CD4-positive, alpha-beta T cell (primary cell): ENCODE data around the gene VPS37D. TPM values are rescaled to one million over a fixed set of nuclear protein-coding genes. Genes with fewer than 3 reads are reported as not detected.

Experiments used
- ATAC-seq: fragments of 200-7000 bp; cut with Tn5 transposase; one replicate; pipeline ENCODE4 v1.10.0; 2022; ENCODE audit warnings: mild to moderate bottlenecking; ENCODE audit not compliant: poor library complexity
- CTCF ChIA-PET: fragments of 350-600 bp; sonication (Branson Sonifier 250); formaldehyde crosslinking; loops from one replicate; lab custom pipeline; 2021; ENCODE audit warnings: antibody characterized with exemption, inconsistent platforms; lab: Charles Lee
- POLR2A ChIA-PET: fragments of 350-600 bp; sonication (Branson Sonifier 250); formaldehyde crosslinking; loops from one replicate; lab custom pipeline; 2021; ENCODE audit warnings: antibody characterized with exemption, inconsistent platforms; lab: Charles Lee
- DNase-seq, 14 experiments: peaks; one replicate each; pipeline ENCODE4 v3.0.0-alpha.2; 2013 to 2020; ENCODE audit warnings: mixed read lengths in 2 of 14
- H3K27ac ChIP-seq, 2 donors: one replicate each; pipeline versions ENCODE4 v1.5.1 to v1.7.0; 2013; ENCODE audit warnings: low read length in 2 of 2, low read depth in 1 of 2, mild to moderate bottlenecking in 1 of 2
- H3K27me3 ChIP-seq, 2 experiments: 1 replicate in 1 of 2; 2 replicates in 1 of 2; pipeline versions ENCODE4 v1.6.1 to v1.7.0; 2013; ENCODE audit warnings: low read length in 2 of 2, control low read depth in 1 of 2, mild to moderate bottlenecking in 1 of 2, moderate library complexity in 1 of 2; ENCODE audit not compliant: insufficient read depth in 2 of 2, control insufficient read depth in 1 of 2
- H3K36me3 ChIP-seq: one replicate; pipeline ENCODE4 v1.6.1; 2013; ENCODE audit warnings: low read length, control low read depth; ENCODE audit not compliant: insufficient read depth
- H3K4me1 ChIP-seq: one replicate; pipeline ENCODE4 v1.6.1; 2013; ENCODE audit warnings: low read length, control low read depth; ENCODE audit not compliant: insufficient read depth
- H3K4me3 ChIP-seq: one replicate; pipeline ENCODE4 v1.5.1; 2013; ENCODE audit warnings: mild to moderate bottlenecking, low read length, moderate library complexity
- H3K9me3 ChIP-seq, 2 experiments: 1 replicate in 1 of 2; 2 replicates in 1 of 2; pipeline versions ENCODE4 v1.6.1 to v1.7.0; 2013; ENCODE audit warnings: low read length in 2 of 2, mild to moderate bottlenecking in 2 of 2, control low read depth in 1 of 2, moderate library complexity in 1 of 2; ENCODE audit not compliant: control insufficient read depth in 1 of 2, insufficient read depth in 1 of 2
- H3K27ac Mint-ChIP-seq: one replicate; pipeline ENCODE4 v1.8.0; 2020; ENCODE audit warnings: mixed read lengths
- H3K27me3 Mint-ChIP-seq: one replicate; pipeline ENCODE4 v1.8.0; 2021; ENCODE audit warnings: mixed read lengths
- H3K36me3 Mint-ChIP-seq: one replicate; pipeline ENCODE4 v1.8.0; 2021; ENCODE audit warnings: low read depth, mixed read lengths
- H3K4me1 Mint-ChIP-seq: one replicate; pipeline ENCODE4 v1.8.0; 2021; ENCODE audit warnings: low read depth, mixed read lengths
- H3K4me3 Mint-ChIP-seq: one replicate; pipeline ENCODE4 v1.8.0; 2020; ENCODE audit warnings: mild to moderate bottlenecking, mixed read lengths
- H3K9me3 Mint-ChIP-seq: one replicate; pipeline ENCODE4 v1.8.0; 2020; ENCODE audit warnings: mixed read lengths
- intact Hi-C, 2 experiments: fragments of 100-400 bp; cut with DNase I in 1 of 2; cut with micrococcal nuclease in 1 of 2; formaldehyde crosslinking; loops; one replicate each; pipeline versions ENCODE4 v1.15.1 to v1.9.0; 2023 to 2025; cut with DNase I, micrococcal nuclease
- total RNA-seq, 174 experiments: library from RNA in 2 of 174; stranded (reverse) in 2 of 174; gene quantifications; one replicate each; pipeline ENCODE4 v1.2.3 and lab custom pipeline; 2021 to 2026
- TF ChIP-seq, protein P1 (sequence below): fragments of 200-600 bp; IDR thresholded peaks from one replicate; pipeline ENCODE4 v1.8.0; 2022; ENCODE audit warnings: antibody characterized with exemption, mild to moderate bottlenecking

VPS37D gene
- total RNA-seq, 2 experiments from 2014 or later: 0.81 to 0.96 TPM

DNA sequence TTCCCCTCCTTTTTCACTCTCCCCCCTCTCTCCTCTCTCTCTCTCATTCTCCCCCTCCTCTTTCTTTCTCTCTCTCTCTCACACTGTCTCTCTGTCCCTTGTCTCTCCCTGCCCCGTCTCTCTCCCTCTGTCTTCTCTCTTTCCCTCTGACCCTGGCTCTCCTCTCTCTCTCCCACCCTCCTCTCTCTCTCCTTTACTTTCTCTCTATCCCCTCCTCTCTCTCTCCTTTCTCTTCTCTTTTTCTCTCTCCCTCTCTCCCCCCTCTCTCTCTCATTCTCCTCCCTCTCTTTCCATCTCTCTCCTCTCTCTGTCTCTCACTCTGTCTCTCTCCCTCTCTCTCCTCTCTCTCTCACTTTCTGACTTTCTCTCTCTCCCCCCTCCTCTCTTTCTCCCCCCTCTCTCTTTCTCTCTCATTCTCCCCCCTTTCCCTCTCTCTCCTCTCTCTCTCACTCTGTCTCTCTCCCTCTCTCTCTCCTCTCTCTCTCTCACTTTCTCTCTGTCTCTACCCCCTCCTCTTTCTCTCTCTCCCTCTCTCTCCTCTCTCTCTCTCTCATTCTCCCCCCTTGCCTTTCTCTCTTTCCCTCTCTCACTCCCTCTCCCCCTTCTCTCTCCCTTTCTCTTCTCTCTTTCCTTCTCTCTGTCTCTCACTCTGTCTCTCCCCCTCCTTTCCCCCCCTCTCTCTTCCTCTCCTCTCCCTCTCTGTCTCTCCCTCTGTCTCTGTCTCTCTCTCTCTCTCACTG lies 18.9 kb upstream of the VPS37D start:
- CTCF ChIA-PET: interaction anchor here (0.8 kb wide), 1 partner anchor 86 kb away, joined by 4 read pairs; no protein-coding TSS in a partner anchor
- Histone ChIP-seq H3K4me1 (peaks cover 10% of the 10 kb centered on the region), H3K9me3 (peaks cover 0 to 14% of the 10 kb centered on the region in 2 experiments), H3K27me3 (peaks cover 44 to 64% of the 10 kb centered on the region in 2 experiments), H3K36me3 (no peaks in the 10 kb centered on the region), H3K27ac (no peak overlapping the region), H3K4me3 (no peak overlapping the region)
- H3K27me3 Mint-ChIP-seq: peaks cover 81% of the 10 kb centered on the region
- POLR2A ChIA-PET: no interaction called here
- H3K27ac Mint-ChIP-seq: no peak overlapping the region
- H3K4me3 Mint-ChIP-seq: no peak overlapping the region
- H3K36me3 Mint-ChIP-seq: no peaks in the 10 kb centered on the region
- ATAC-seq (no peak), DNase-seq (no peak)
- H3K4me1 Mint-ChIP-seq: peaks cover 6% of the 10 kb centered on the region
- TF ChIP-seq, protein P1, sequence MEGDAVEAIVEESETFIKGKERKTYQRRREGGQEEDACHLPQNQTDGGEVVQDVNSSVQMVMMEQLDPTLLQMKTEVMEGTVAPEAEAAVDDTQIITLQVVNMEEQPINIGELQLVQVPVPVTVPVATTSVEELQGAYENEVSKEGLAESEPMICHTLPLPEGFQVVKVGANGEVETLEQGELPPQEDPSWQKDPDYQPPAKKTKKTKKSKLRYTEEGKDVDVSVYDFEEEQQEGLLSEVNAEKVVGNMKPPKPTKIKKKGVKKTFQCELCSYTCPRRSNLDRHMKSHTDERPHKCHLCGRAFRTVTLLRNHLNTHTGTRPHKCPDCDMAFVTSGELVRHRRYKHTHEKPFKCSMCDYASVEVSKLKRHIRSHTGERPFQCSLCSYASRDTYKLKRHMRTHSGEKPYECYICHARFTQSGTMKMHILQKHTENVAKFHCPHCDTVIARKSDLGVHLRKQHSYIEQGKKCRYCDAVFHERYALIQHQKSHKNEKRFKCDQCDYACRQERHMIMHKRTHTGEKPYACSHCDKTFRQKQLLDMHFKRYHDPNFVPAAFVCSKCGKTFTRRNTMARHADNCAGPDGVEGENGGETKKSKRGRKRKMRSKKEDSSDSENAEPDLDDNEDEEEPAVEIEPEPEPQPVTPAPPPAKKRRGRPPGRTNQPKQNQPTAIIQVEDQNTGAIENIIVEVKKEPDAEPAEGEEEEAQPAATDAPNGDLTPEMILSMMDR: no peak
- intact Hi-C loops: loop anchor here in 1 of 2 experiments (5.0 kb wide), 1 partner anchor 79 kb away; no protein-coding TSS in a partner anchor
- no peaks in the 10 kb centered on the region for H3K9me3 Mint-ChIP-seq

GRCh38 chr7:73649576-73649975 lies 18.1 kb upstream of the VPS37D start:
- no peak for ATAC-seq
- Mint-ChIP-seq H3K27me3 (peaks cover 77% of the 10 kb centered on the region), H3K36me3 (no peaks in the 10 kb centered on the region), H3K27ac (no peak overlapping the region), H3K9me3 (no peaks in the 10 kb centered on the region), H3K4me3 (no peak overlapping the region), H3K4me1 (peaks cover 6% of the 10 kb centered on the region)
- Histone ChIP-seq H3K27ac (no peak overlapping the region), H3K27me3 (peaks cover 44 to 64% of the 10 kb centered on the region in 2 experiments), H3K36me3 (no peaks in the 10 kb centered on the region), H3K4me1 (peaks cover 10% of the 10 kb centered on the region), H3K4me3 (no peak overlapping the region), H3K9me3 (peaks cover 0 to 14% of the 10 kb centered on the region in 2 experiments)
- intact Hi-C loops: loop anchor here in 1 of 2 experiments (5.0 kb wide), 1 partner anchor 78 kb away; no protein-coding TSS in a partner anchor
- DNase-seq: no peak
- CTCF ChIA-PET: interaction anchor here (0.8 kb wide), 1 partner anchor 85 kb away, joined by 4 read pairs; no protein-coding TSS in a partner anchor
- POLR2A ChIA-PET: no interaction called here
- TF ChIP-seq, protein P1: no peak

DNA sequence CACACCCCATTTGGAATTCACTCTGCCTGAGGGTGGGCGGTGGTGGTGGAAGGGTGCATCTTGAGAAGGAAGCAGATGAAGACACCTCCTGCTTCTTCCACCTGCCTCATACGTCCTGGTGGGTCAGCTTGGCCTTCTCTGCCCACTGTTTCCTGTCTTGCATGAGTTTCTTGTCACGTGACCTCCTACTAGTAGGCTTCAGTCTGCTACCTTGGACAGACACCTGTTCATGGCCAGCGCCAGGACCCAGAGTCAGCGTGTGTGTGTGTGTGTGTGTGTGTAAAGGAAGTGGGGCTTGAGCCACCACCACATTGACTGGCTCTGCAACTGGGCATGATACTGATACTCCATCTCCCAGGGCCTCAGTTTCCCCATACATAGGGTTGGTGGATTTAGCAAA lies 17.1 kb upstream of the VPS37D start:
- Mint-ChIP-seq H3K4me1 (peaks cover 6% of the 10 kb centered on the region), H3K27ac (no peak overlapping the region), H3K4me3 (no peak overlapping the region), H3K27me3 (peaks cover 75% of the 10 kb centered on the region), H3K36me3 (no peaks in the 10 kb centered on the region), H3K9me3 (no peaks in the 10 kb centered on the region)
- Histone ChIP-seq H3K36me3 (no peaks in the 10 kb centered on the region), H3K27me3 (peaks cover 41 to 62% of the 10 kb centered on the region in 2 experiments), H3K4me1 (peaks cover 10% of the 10 kb centered on the region), H3K4me3 (no peak overlapping the region), H3K27ac (no peak overlapping the region), H3K9me3 (peaks cover 0 to 14% of the 10 kb centered on the region in 2 experiments)
- DNase-seq (no peak), ATAC-seq (no peak)
- TF ChIP-seq, protein P1: no peak
- intact Hi-C loops: no loop called here
- ChIA-PET POLR2A (no interaction called here), CTCF (no interaction called here)
